ENCODE results near the gene ARHGAP1. TPM values are rescaled to one million over a fixed set of nuclear protein-coding genes. Genes with fewer than 3 reads are reported as not detected.

The ARHGAP1 gene
- total RNA-seq, 1 experiment from 2014 or later: 64.2 TPM

DNA sequence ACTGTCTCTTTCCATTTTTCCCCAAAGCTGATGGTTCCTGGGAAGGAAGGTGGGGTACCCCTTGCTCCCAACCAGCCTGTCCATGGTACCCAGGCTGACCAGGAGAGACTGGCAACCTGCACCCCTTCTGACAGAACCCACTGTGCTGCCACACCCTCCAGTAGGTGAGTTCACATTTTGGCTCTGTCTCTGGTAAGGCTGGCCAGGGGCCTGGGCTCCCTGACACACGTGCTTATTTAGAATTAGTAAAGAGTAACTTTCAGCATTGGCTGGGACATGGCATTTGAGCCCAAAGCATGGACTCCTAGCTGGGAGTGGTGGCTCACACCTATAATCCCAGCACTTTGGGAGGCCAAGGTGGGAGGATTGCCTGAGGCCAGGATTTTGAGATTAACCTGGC lies 35.1 kb downstream of the ARHGAP1 start:
- no peak overlapping the region for H3K27ac ChIP-seq
- no peaks in the 10 kb centered on the region for H3K27me3 ChIP-seq (ENCODE audit: insufficient read depth, low read depth)
- no peaks in the 10 kb centered on the region for H3K4me1 ChIP-seq (replicated peaks; ENCODE audit: insufficient read depth)
- no TSS peak for BruUV-seq (replicated peaks)
- 0 out of 2 replicates have a peak, but pooled peaks cover 3% of the 10 kb centered on the region for H4K20me1 ChIP-seq (ENCODE audit: insufficient read depth)
- H3K4me3 ChIP-seq: no peak overlapping the region
- H3K36me3 ChIP-seq (ENCODE audit: low read depth): peaks cover 38% of the 10 kb centered on the region; the same call in 1 of the 2 replicates
- intact Hi-C loops (cut with micrococcal nuclease; ENCODE audit: unreplicated experiment): no loop called here
- POLR2A ChIA-PET (ENCODE audit: unreplicated experiment): interaction anchor here (0.7 kb wide), 1 partner anchor 48 kb away, joined by 23 read pairs; the partner anchor contains the start of gene ATG13
- H3K9me2 ChIP-seq (ENCODE audit: insufficient read depth): no peaks in the 10 kb centered on the region
- no peak overlapping the region for H2AFZ ChIP-seq
- DNase-seq: no peak
- TF ChIP-seq EZH2 (IDR thresholded peaks at IDR 0.05; ENCODE audit: low read depth): no peak
- TF ChIP-seq, protein P1, sequence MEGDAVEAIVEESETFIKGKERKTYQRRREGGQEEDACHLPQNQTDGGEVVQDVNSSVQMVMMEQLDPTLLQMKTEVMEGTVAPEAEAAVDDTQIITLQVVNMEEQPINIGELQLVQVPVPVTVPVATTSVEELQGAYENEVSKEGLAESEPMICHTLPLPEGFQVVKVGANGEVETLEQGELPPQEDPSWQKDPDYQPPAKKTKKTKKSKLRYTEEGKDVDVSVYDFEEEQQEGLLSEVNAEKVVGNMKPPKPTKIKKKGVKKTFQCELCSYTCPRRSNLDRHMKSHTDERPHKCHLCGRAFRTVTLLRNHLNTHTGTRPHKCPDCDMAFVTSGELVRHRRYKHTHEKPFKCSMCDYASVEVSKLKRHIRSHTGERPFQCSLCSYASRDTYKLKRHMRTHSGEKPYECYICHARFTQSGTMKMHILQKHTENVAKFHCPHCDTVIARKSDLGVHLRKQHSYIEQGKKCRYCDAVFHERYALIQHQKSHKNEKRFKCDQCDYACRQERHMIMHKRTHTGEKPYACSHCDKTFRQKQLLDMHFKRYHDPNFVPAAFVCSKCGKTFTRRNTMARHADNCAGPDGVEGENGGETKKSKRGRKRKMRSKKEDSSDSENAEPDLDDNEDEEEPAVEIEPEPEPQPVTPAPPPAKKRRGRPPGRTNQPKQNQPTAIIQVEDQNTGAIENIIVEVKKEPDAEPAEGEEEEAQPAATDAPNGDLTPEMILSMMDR (conservative IDR thresholded peaks at IDR 0.05): no peak
- no peaks in the 10 kb centered on the region for H3K9me3 ChIP-seq (ENCODE audit: insufficient read depth, low read depth)
- no peaks in the 10 kb centered on the region for H3K79me2 ChIP-seq (ENCODE audit: low read depth)
- no peak overlapping the region for H3K4me2 ChIP-seq
- CTCF ChIA-PET: no interaction called here
- H3F3A ChIP-seq (ENCODE audit: insufficient read depth, low read depth): no peaks in the 10 kb centered on the region; the same call in 1 of the 2 replicates

DNA sequence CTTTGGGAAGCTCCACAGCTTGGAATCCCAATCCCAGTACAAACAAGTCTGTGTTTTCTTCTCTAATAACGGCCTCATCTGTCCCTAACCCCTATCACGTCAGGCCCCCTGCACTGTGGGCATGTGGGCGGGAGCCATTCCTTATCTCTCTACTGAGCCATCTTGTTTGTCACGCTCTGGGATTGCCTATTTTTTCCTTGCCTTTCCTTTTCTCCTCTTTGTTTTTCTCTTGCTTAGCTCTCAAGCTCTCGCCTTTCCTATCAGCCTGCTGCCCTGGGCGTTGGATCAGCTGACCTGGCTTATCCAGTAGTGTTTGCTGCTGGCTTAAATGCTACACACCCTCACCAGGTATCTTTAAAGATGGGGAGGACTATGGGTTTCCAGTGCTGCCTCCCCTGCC lies 35.8 kb downstream of the ARHGAP1 start:
- H3K79me2 ChIP-seq (ENCODE audit: low read depth): no peaks in the 10 kb centered on the region
- H3K36me3 ChIP-seq (ENCODE audit: low read depth): peaks cover 35% of the 10 kb centered on the region; the same call in 1 of the 2 replicates
- TF ChIP-seq, protein P1 (conservative IDR thresholded peaks at IDR 0.05): no peak
- no peak for TF ChIP-seq EZH2 (IDR thresholded peaks at IDR 0.05; ENCODE audit: low read depth)
- H3K9me2 ChIP-seq (ENCODE audit: insufficient read depth): no peaks in the 10 kb centered on the region
- POLR2A ChIA-PET (ENCODE audit: unreplicated experiment): interaction anchor here (0.5 kb wide), 1 partner anchor 117 kb away, joined by 10 read pairs; no protein-coding TSS in a partner anchor
- H2AFZ ChIP-seq: no peak overlapping the region
- H3K4me2 ChIP-seq: no peak overlapping the region
- H3K9me3 ChIP-seq (ENCODE audit: insufficient read depth, low read depth): no peaks in the 10 kb centered on the region
- intact Hi-C loops (cut with micrococcal nuclease; ENCODE audit: unreplicated experiment): no loop called here
- H3K4me3 ChIP-seq: no peak overlapping the region
- H3K4me1 ChIP-seq (replicated peaks; ENCODE audit: insufficient read depth): no peaks in the 10 kb centered on the region
- H3F3A ChIP-seq (ENCODE audit: insufficient read depth, low read depth): no peaks in the 10 kb centered on the region; the same call in 1 of the 2 replicates
- 0 out of 2 replicates have a peak, but pooled peaks cover 3% of the 10 kb centered on the region for H4K20me1 ChIP-seq (ENCODE audit: insufficient read depth)
- BruUV-seq (replicated peaks): no TSS peak
- no peaks in the 10 kb centered on the region for H3K27me3 ChIP-seq (ENCODE audit: insufficient read depth, low read depth)
- CTCF ChIA-PET: interaction anchor here (0.6 kb wide), 1 partner anchor 144 kb away, joined by 5 read pairs; no protein-coding TSS in a partner anchor
- no peak for DNase-seq
- no peak overlapping the region for H3K27ac ChIP-seq

DNA sequence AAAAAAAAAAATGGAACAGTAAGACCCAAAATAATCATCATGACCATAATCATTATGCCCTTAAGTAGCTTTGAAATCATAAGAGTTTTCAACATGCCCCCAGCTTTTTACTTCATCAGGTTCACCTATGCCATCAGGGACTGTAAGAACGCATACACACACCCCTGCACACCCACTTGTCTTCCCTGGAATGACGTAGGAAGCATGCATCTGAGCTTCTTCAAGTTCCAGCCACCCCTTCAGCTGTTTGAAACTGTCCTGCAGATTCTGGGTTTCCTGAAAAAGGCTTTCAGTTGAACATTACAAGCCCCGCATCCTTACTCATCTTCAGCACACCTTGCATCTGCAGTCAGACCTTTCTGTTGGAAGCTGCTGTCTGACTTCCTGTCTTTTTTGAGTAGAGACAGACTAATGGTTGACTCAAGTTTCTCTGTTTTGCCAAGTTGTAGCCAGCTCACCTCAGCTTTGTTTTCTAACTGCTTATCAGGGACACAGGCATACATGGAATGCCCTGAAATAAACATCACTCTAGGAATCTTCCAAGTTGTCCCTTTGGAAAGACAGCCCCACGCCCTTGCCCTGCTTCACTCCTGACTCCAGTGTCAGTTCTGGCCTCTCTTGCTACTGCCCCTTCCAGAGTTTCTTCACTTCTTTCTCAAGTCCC lies 37.0 kb downstream of the ARHGAP1 start:
- Histone ChIP-seq H3K79me2 (ENCODE audit: low read depth) (no peaks in the 10 kb centered on the region), H3K4me2 (no peak overlapping the region), H2AFZ (no peak overlapping the region), H3K36me3 (ENCODE audit: low read depth) (peaks cover 28% of the 10 kb centered on the region), H3K27ac (no peak overlapping the region), H3K4me1 (replicated peaks; ENCODE audit: insufficient read depth) (no peaks in the 10 kb centered on the region), H3K9me2 (ENCODE audit: insufficient read depth) (no peaks in the 10 kb centered on the region), H3K27me3 (ENCODE audit: insufficient read depth, low read depth) (no peaks in the 10 kb centered on the region), H3F3A (ENCODE audit: insufficient read depth, low read depth) (peaks cover under 1% of the 10 kb centered on the region; the same call in 1 of the 2 replicates), H3K4me3 (no peak overlapping the region), H4K20me1 (ENCODE audit: insufficient read depth) (0 out of 2 replicates have a peak, but pooled peaks cover 3% of the 10 kb centered on the region), H3K9me3 (ENCODE audit: insufficient read depth, low read depth) (no peaks in the 10 kb centered on the region)
- intact Hi-C loops (cut with micrococcal nuclease; ENCODE audit: unreplicated experiment): no loop called here
- BruUV-seq (replicated peaks): no TSS peak
- CTCF ChIA-PET: no interaction called here
- TF ChIP-seq, protein P1 (conservative IDR thresholded peaks at IDR 0.05): no peak
- no peak for TF ChIP-seq EZH2 (IDR thresholded peaks at IDR 0.05; ENCODE audit: low read depth)
- no peak for DNase-seq
- POLR2A ChIA-PET (ENCODE audit: unreplicated experiment): no interaction called here
